ENCODE results near the gene LRRN4. TPM values are rescaled to one million over a fixed set of nuclear protein-coding genes. Genes with fewer than 3 reads are reported as not detected.

Gene LRRN4
- total RNA-seq, 2 experiments from 2014 or later, result not detected

GRCh38 chr20:6075428-6076219 lies 21.8 kb upstream of the LRRN4 start:
- H3K36me3 Mint-ChIP-seq (ENCODE audit: low read depth), result no peaks in the 10 kb centered on the region
- POLR2A ChIA-PET, result no interaction called here

GRCh38 chr20:6074784-6075183 lies 20.9 kb upstream of the LRRN4 start:
- no peaks in the 10 kb centered on the region for H3K36me3 Mint-ChIP-seq (ENCODE audit: low read depth)
- CTCF ChIA-PET, result interaction anchor here (0.7 to 4.6 kb wide), 8 partner anchors 10 to 546 kb away, joined by 3 to 31 read pairs (median 3); no protein-coding TSS in a partner anchor
- H3K27me3 Mint-ChIP-seq, result peaks cover 8% of the 10 kb centered on the region
- no peak overlapping the region for H3K4me3 Mint-ChIP-seq
- DNase-seq, result no peak
- no peaks in the 10 kb centered on the region for H3K9me3 Mint-ChIP-seq
- POLR2A ChIA-PET, result no interaction called here
- H3K4me1 Mint-ChIP-seq, result peaks cover 3% of the 10 kb centered on the region
- H3K27ac Mint-ChIP-seq, result no peak overlapping the region

More at GRCh38 chr20:6075428-6076219, 21.8 kb upstream of the LRRN4 start:
- DNase-seq, result no peak
- Mint-ChIP-seq H3K27me3 (peaks cover 11% of the 10 kb centered on the region), H3K4me1 (peaks cover 3% of the 10 kb centered on the region), H3K4me3 (no peak overlapping the region), H3K9me3 (no peaks in the 10 kb centered on the region), H3K27ac (no peak overlapping the region)
- CTCF ChIA-PET, result interaction anchor here (0.7 to 4.6 kb wide), 5 partner anchors 11 to 546 kb away, joined by 3 to 31 read pairs (median 3); no protein-coding TSS in a partner anchor

GRCh38 chr20:6074145-6074561 lies 20.3 kb upstream of the LRRN4 start:
- ChIA-PET CTCF (interaction anchor here (0.7 to 1.6 kb wide), 6 partner anchors 38 to 546 kb away, joined by 3 to 5 read pairs (median 3); no protein-coding TSS in a partner anchor), POLR2A (interaction anchor here (0.5 kb wide), 1 partner anchor 464 kb away, joined by 3 read pairs; no protein-coding TSS in a partner anchor)
- no peak for DNase-seq

GRCh38 chr20:6070829-6071695 lies 17.2 kb upstream of the LRRN4 start:
- no peaks in the 10 kb centered on the region for H3K36me3 Mint-ChIP-seq (ENCODE audit: low read depth)
- H3K27me3 Mint-ChIP-seq, result peaks cover 7% of the 10 kb centered on the region
- no peak for DNase-seq
- H3K27ac Mint-ChIP-seq, result no peak overlapping the region
- peaks cover 3% of the 10 kb centered on the region for H3K4me1 Mint-ChIP-seq
- H3K4me3 Mint-ChIP-seq, result no peak overlapping the region
- ChIA-PET CTCF (no interaction called here), POLR2A (no interaction called here)
- H3K9me3 Mint-ChIP-seq, result no peaks in the 10 kb centered on the region

More at GRCh38 chr20:6074145-6074561, 20.3 kb upstream of the LRRN4 start:
- no peaks in the 10 kb centered on the region for H3K9me3 Mint-ChIP-seq
- peaks cover 7% of the 10 kb centered on the region for H3K27me3 Mint-ChIP-seq
- peaks cover 3% of the 10 kb centered on the region for H3K4me1 Mint-ChIP-seq
- no peaks in the 10 kb centered on the region for H3K36me3 Mint-ChIP-seq (ENCODE audit: low read depth)
- H3K27ac Mint-ChIP-seq, result no peak overlapping the region
- H3K4me3 Mint-ChIP-seq, result no peak overlapping the region

- no peaks in the 10 kb centered on the region for H3K36me3 Mint-ChIP-seq (ENCODE audit: low read depth)
- H3K27me3 Mint-ChIP-seq, result peaks cover 4% of the 10 kb centered on the region
- CTCF ChIA-PET, result interaction anchor here (1.1 kb wide), 1 partner anchor 541 kb away, joined by 3 read pairs; no protein-coding TSS in a partner anchor
- no peak overlapping the region for H3K27ac Mint-ChIP-seq
- H3K9me3 Mint-ChIP-seq, result no peaks in the 10 kb centered on the region
- POLR2A ChIA-PET, result no interaction called here
- peaks cover 3% of the 10 kb centered on the region for H3K4me1 Mint-ChIP-seq
- no peak overlapping the region for H3K4me3 Mint-ChIP-seq
- DNase-seq, result no peak
These were observed 15.8 kb upstream of the LRRN4 start for GRCh38 chr20:6069669-6070068.

- no peak overlapping the region for H3K27ac Mint-ChIP-seq
- no peaks in the 10 kb centered on the region for H3K4me1 Mint-ChIP-seq
- no peak for DNase-seq
- ChIA-PET POLR2A (no interaction called here), CTCF (interaction anchor here (1.2 kb wide), 1 partner anchor 15 kb away, joined by 3 read pairs; no protein-coding TSS in a partner anchor)
- no peaks in the 10 kb centered on the region for H3K27me3 Mint-ChIP-seq
- no peaks in the 10 kb centered on the region for H3K9me3 Mint-ChIP-seq
- no peak overlapping the region for H3K4me3 Mint-ChIP-seq
- H3K36me3 Mint-ChIP-seq (ENCODE audit: low read depth), result no peaks in the 10 kb centered on the region
These were observed 14.0 kb upstream of the LRRN4 start for GRCh38 chr20:6067763-6068318.

GRCh38 chr20:6066582-6066981 lies 12.7 kb upstream of the LRRN4 start:
- Mint-ChIP-seq H3K9me3 (no peaks in the 10 kb centered on the region), H3K4me3 (no peak overlapping the region), H3K36me3 (ENCODE audit: low read depth) (no peaks in the 10 kb centered on the region), H3K27ac (no peak overlapping the region), H3K4me1 (peaks cover 2% of the 10 kb centered on the region), H3K27me3 (no peaks in the 10 kb centered on the region)
- DNase-seq, result no peak
- CTCF ChIA-PET, result no interaction called here
- POLR2A ChIA-PET, result no interaction called here

GRCh38 chr20:6061544-6061943 lies 7.7 kb upstream of the LRRN4 start:
- H3K4me1 Mint-ChIP-seq, result peaks cover 6% of the 10 kb centered on the region
- CTCF ChIA-PET, result no interaction called here
- no peaks in the 10 kb centered on the region for H3K9me3 Mint-ChIP-seq
- peaks cover 12% of the 10 kb centered on the region for H3K27me3 Mint-ChIP-seq
- no peak for DNase-seq
- H3K36me3 Mint-ChIP-seq (ENCODE audit: low read depth), result no peaks in the 10 kb centered on the region
- H3K4me3 Mint-ChIP-seq, result no peak overlapping the region
- POLR2A ChIA-PET, result no interaction called here
- H3K27ac Mint-ChIP-seq, result no peak overlapping the region

GRCh38 chr20:6060213-6060612 lies 6.4 kb upstream of the LRRN4 start:
- no peak for DNase-seq
- POLR2A ChIA-PET, result no interaction called here
- peaks cover 12% of the 10 kb centered on the region for H3K27me3 Mint-ChIP-seq
- no peaks in the 10 kb centered on the region for H3K9me3 Mint-ChIP-seq
- CTCF ChIA-PET, result no interaction called here
- no peak overlapping the region for H3K4me3 Mint-ChIP-seq
- peaks cover 6% of the 10 kb centered on the region for H3K4me1 Mint-ChIP-seq
- H3K27ac Mint-ChIP-seq, result no peak overlapping the region
- H3K36me3 Mint-ChIP-seq (ENCODE audit: low read depth), result no peaks in the 10 kb centered on the region

GRCh38 chr20:6058684-6059295 lies 4.9 kb upstream of the LRRN4 start:
- POLR2A ChIA-PET, result no interaction called here
- Mint-ChIP-seq H3K27me3 (peaks cover 17% of the 10 kb centered on the region), H3K36me3 (ENCODE audit: low read depth) (no peaks in the 10 kb centered on the region), H3K4me1 (peaks cover 6% of the 10 kb centered on the region), H3K4me3 (no peak overlapping the region), H3K27ac (no peak overlapping the region), H3K9me3 (no peaks in the 10 kb centered on the region)
- DNase-seq, result no peak
- CTCF ChIA-PET, result no interaction called here

- ChIA-PET CTCF (no interaction called here), POLR2A (no interaction called here)
- Mint-ChIP-seq H3K4me1 (peaks cover 11% of the 10 kb centered on the region), H3K27me3 (peaks cover 26% of the 10 kb centered on the region), H3K36me3 (ENCODE audit: low read depth) (no peaks in the 10 kb centered on the region), H3K4me3 (no peak overlapping the region), H3K9me3 (no peaks in the 10 kb centered on the region), H3K27ac (no peak overlapping the region)
- no peak for DNase-seq
These were observed 3.8 kb upstream of the LRRN4 start for GRCh38 chr20:6057691-6058090.

- ChIA-PET CTCF (no interaction called here), POLR2A (no interaction called here)
- Mint-ChIP-seq H3K36me3 (ENCODE audit: low read depth) (no peaks in the 10 kb centered on the region), H3K27ac (no peak overlapping the region), H3K4me1 (peaks cover 11% of the 10 kb centered on the region), H3K4me3 (no peak overlapping the region), H3K27me3 (peaks cover 28% of the 10 kb centered on the region), H3K9me3 (no peaks in the 10 kb centered on the region)
- DNase-seq, result no peak
These were observed 3.3 kb upstream of the LRRN4 start for GRCh38 chr20:6057139-6057538.
